ENCODE measurements around the gene TAF3.

The TAF3 gene

GRCh38 chr10:7857262-7857661 is 39.0 kb downstream of the TAF3 start:
- Histone ChIP-seq H3K4me1 (no peaks in the 10 kb centered on the region), H3K36me3 (no peaks in the 10 kb centered on the region), H3K27me3 (no peaks in the 10 kb centered on the region), H3K9me3 (no peaks in the 10 kb centered on the region; the same call in 1 of the 2 replicates), H3K4me3 (ENCODE audit: low read depth, low read length) (no peak overlapping the region)
- DNase-seq: no peak
- no peak for TF ChIP-seq CTCF (IDR thresholded peaks at IDR 0.05; ENCODE audit: low read depth, low read length)

GRCh38 chr10:7861509-7862120 is 43.3 kb downstream of the TAF3 start:
- no peak for TF ChIP-seq CTCF (IDR thresholded peaks at IDR 0.05; ENCODE audit: low read depth, low read length)
- Histone ChIP-seq H3K4me3 (ENCODE audit: low read depth, low read length) (no peak overlapping the region), H3K36me3 (no peaks in the 10 kb centered on the region), H3K9me3 (no peaks in the 10 kb centered on the region; the same call in 1 of the 2 replicates), H3K27me3 (no peaks in the 10 kb centered on the region), H3K4me1 (no peaks in the 10 kb centered on the region)
- no peak for DNase-seq

- Histone ChIP-seq H3K4me1 (no peaks in the 10 kb centered on the region), H3K9me3 (no peaks in the 10 kb centered on the region; the same call in 1 of the 2 replicates), H3K4me3 (ENCODE audit: low read depth, low read length) (no peak overlapping the region), H3K27me3 (no peaks in the 10 kb centered on the region), H3K36me3 (no peaks in the 10 kb centered on the region)
- no peak for DNase-seq
- TF ChIP-seq CTCF (IDR thresholded peaks at IDR 0.05; ENCODE audit: low read depth, low read length): no peak
These were observed 43.8 kb downstream of the TAF3 start for GRCh38 chr10:7862121-7862514.

- Histone ChIP-seq H3K4me1 (peaks cover 7% of the 10 kb centered on the region; the same call in 1 of the 2 replicates), H3K9me3 (no peaks in the 10 kb centered on the region; the same call in 1 of the 2 replicates), H3K27me3 (no peaks in the 10 kb centered on the region), H3K4me3 (ENCODE audit: low read depth, low read length) (no peak overlapping the region), H3K36me3 (no peaks in the 10 kb centered on the region)
- DNase-seq: no peak
- TF ChIP-seq CTCF (IDR thresholded peaks at IDR 0.05; ENCODE audit: low read depth, low read length): no peak
These were observed 47.9 kb downstream of the TAF3 start for GRCh38 chr10:7866176-7866575.

- DNase-seq: no peak
- H3K4me1 ChIP-seq: peaks cover 33% of the 10 kb centered on the region
- no peaks in the 10 kb centered on the region for H3K9me3 ChIP-seq
- H3K27me3 ChIP-seq: no peaks in the 10 kb centered on the region
- H3K36me3 ChIP-seq: no peaks in the 10 kb centered on the region
- peak; percentile 56 for TF ChIP-seq CTCF (IDR thresholded peaks at IDR 0.05; ENCODE audit: low read depth, low read length)
- peak overlapping the region; percentile 48 for H3K4me3 ChIP-seq (ENCODE audit: low read depth, low read length)
These were observed 53.7 kb downstream of the TAF3 start for GRCh38 chr10:7872041-7872442.

GRCh38 chr10:7874864-7875263 is 56.6 kb downstream of the TAF3 start:
- Histone ChIP-seq H3K9me3 (no peaks in the 10 kb centered on the region), H3K36me3 (no peaks in the 10 kb centered on the region), H3K4me3 (ENCODE audit: low read depth, low read length) (no peak overlapping the region), H3K27me3 (no peaks in the 10 kb centered on the region), H3K4me1 (peaks cover 26% of the 10 kb centered on the region)
- no peak for DNase-seq
- no peak for TF ChIP-seq CTCF (IDR thresholded peaks at IDR 0.05; ENCODE audit: low read depth, low read length)

Data from BE2C (cell line).